NCI-H460 (cell line): ENCODE data around the gene SCP2D1. TPM values are rescaled to one million over a fixed set of nuclear protein-coding genes. Genes with fewer than 3 reads are reported as not detected.

Source experiments
- DNase-seq: peaks from one replicate; pipeline ENCODE4 v3.0.0-alpha.2; 2016; ENCODE audit warnings: low read depth; ENCODE audit errors: extremely low read depth
- total RNA-seq: library from RNA; depleted of rRNA; stranded (reverse); fragments of >200 nt; shearing (Covaris generic); gene quantifications from 2 replicates; pipeline ENCODE4 v1.2.3, GENCODE V29; 2014

SCP2D1 gene
- total RNA-seq, 1 experiment from 2014 or later = not detected

GRCh38 chr20:18811186-18811585 is 2.4 kb upstream of the SCP2D1 start:
- no peak for DNase-seq

GRCh38 chr20:18811904-18812303 is 1.7 kb upstream of the SCP2D1 start:
- no peak for DNase-seq

GRCh38 chr20:18815194-18815942 is 1.8 kb downstream of the SCP2D1 start:
- DNase-seq = no peak

- DNase-seq = no peak
Measured at GRCh38 chr20:18822832-18823231, 9.2 kb downstream of the SCP2D1 start.

- DNase-seq = no peak
Measured at GRCh38 chr20:18831830-18832499, 18.4 kb downstream of the SCP2D1 start.

GRCh38 chr20:18832546-18833200 is 19.1 kb downstream of the SCP2D1 start:
- no peak for DNase-seq

GRCh38 chr20:18835466-18836256 is 22.1 kb downstream of the SCP2D1 start:
- no peak for DNase-seq

- no peak for DNase-seq
Measured at GRCh38 chr20:18837718-18838117, 24.1 kb downstream of the SCP2D1 start.

GRCh38 chr20:18839507-18840247 is 26.1 kb downstream of the SCP2D1 start:
- DNase-seq = no peak

GRCh38 chr20:18840248-18840645 is 26.7 kb downstream of the SCP2D1 start:
- no peak for DNase-seq

- no peak for DNase-seq
Measured at GRCh38 chr20:18845017-18845416, 31.4 kb downstream of the SCP2D1 start.

GRCh38 chr20:18847226-18847755 is 33.7 kb downstream of the SCP2D1 start:
- no peak for DNase-seq

GRCh38 chr20:18849131-18849530 is 35.5 kb downstream of the SCP2D1 start:
- no peak for DNase-seq

- no peak for DNase-seq
Measured at GRCh38 chr20:18851629-18852028, 38.0 kb downstream of the SCP2D1 start.

GRCh38 chr20:18852318-18852717 is 38.7 kb downstream of the SCP2D1 start:
- DNase-seq = no peak

- DNase-seq = no peak
Measured at GRCh38 chr20:18853216-18853615, 39.6 kb downstream of the SCP2D1 start.

GRCh38 chr20:18853946-18854646 is 40.5 kb downstream of the SCP2D1 start:
- no peak for DNase-seq

GRCh38 chr20:18855882-18856281 is 42.3 kb downstream of the SCP2D1 start:
- DNase-seq = no peak

GRCh38 chr20:18856873-18857272 is 43.3 kb downstream of the SCP2D1 start:
- DNase-seq = no peak
